Measurements from ENCODE around the gene TRERF1. TPM values are rescaled to one million over a fixed set of nuclear protein-coding genes. Genes with fewer than 3 reads are reported as not detected.

The TRERF1 gene
- total RNA-seq, 1 donor from 2014 or later = 8.7 TPM

DNA sequence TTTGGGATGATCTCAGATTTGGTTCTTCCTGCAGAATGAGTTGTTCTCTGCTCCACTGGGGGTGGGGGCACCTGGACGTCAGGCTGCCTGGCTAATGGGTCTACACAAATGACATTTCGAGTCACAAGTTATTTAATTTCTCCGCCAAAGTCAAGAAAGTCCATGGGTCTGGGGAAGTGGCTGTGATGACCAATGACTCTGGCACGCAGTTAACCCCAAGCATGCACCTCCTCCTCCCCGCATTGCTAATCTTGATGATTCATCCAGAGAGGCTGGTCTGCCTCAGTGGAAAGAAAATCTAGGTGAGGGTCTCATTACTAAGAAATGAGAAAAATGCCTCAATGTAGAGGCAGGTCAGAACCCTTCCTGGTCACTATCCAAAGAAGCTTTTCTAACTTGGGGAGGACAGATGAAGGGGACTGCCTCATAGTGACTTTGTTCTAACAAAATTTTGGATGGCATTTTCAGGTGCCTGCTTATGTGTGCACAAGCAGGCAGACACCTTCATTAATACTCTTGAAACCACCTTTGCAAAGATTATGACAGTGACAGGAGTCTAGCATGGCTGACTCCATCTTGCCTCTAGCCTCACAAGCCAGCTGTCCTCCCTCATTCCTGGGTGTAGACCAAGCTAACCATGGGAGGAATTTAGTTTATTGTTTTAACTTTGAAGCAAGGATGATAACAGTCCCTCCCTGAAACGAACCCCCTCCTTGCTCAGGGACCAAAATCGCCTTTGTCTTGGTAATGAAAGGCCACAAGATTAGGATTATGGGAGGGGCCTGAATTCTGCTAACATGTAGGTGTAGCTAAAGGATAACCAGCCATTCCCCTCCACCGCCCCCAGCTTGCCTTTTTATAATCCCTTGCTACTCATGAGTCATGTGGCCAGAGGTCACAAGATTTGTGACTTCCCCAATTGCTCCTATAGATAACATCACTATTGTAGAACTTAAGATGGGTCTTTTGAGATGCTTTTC is 135.4 kb downstream of the TRERF1 start:
- Mint-ChIP-seq H3K27ac (ENCODE audit: unreplicated experiment) (no peak overlapping the region), H3K27me3 (ENCODE audit: unreplicated experiment) (peaks cover 7% of the 10 kb centered on the region), H3K9me3 (ENCODE audit: unreplicated experiment) (no peaks in the 10 kb centered on the region), H3K36me3 (ENCODE audit: low read depth, unreplicated experiment) (peaks cover 7% of the 10 kb centered on the region), H3K4me3 (ENCODE audit: unreplicated experiment) (no peak overlapping the region), H3K4me1 (ENCODE audit: unreplicated experiment) (peaks cover 25% of the 10 kb centered on the region)
- TF ChIP-seq CTCF (IDR thresholded peaks at IDR 0.05; ENCODE audit: unreplicated experiment) = no peak
- no peak for DNase-seq (ENCODE audit: low spot score)

DNA sequence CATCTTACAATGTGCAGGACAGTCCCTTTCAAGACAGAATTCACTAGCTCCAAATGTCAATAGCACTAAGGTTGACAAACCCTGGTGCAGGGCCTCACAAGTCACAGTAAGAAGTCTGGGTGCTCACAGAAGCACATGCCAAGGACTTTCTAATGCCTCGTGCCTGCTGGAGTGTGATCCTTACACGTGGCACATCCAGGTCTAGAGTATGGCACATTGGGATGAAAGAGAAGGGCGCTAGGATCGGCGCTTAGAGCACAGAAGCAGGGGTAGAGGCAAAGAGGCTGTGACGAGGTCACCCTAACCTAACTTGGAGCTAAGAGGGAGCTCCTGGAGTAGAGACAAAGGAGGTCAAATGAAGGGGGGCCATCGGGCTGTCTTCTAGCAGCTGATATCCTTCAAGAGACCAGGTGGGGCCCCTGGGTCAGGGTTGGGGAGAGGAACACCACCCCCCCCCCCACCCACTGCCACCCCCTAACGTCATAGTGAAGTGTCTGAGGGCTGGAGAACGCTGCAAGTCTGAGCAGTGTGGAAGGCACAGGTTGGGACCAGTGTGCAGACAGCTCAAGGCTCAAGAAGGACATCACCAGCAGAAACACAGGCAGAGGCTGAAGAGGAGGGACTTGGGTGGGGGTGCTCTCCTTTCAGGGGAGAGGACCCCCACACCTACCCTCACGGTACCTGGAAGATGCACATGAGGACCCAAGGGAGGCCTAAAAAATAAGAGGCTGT is 136.3 kb downstream of the TRERF1 start:
- peaks cover 7% of the 10 kb centered on the region for H3K36me3 Mint-ChIP-seq (ENCODE audit: low read depth, unreplicated experiment)
- peaks cover 25% of the 10 kb centered on the region for H3K4me1 Mint-ChIP-seq (ENCODE audit: unreplicated experiment)
- DNase-seq (ENCODE audit: low spot score) = no peak
- H3K27me3 Mint-ChIP-seq (ENCODE audit: unreplicated experiment) = peaks cover 7% of the 10 kb centered on the region
- H3K4me3 Mint-ChIP-seq (ENCODE audit: unreplicated experiment) = no peak overlapping the region
- H3K27ac Mint-ChIP-seq (ENCODE audit: unreplicated experiment) = no peak overlapping the region
- no peaks in the 10 kb centered on the region for H3K9me3 Mint-ChIP-seq (ENCODE audit: unreplicated experiment)
- no peak for TF ChIP-seq CTCF (IDR thresholded peaks at IDR 0.05; ENCODE audit: unreplicated experiment)

DNA sequence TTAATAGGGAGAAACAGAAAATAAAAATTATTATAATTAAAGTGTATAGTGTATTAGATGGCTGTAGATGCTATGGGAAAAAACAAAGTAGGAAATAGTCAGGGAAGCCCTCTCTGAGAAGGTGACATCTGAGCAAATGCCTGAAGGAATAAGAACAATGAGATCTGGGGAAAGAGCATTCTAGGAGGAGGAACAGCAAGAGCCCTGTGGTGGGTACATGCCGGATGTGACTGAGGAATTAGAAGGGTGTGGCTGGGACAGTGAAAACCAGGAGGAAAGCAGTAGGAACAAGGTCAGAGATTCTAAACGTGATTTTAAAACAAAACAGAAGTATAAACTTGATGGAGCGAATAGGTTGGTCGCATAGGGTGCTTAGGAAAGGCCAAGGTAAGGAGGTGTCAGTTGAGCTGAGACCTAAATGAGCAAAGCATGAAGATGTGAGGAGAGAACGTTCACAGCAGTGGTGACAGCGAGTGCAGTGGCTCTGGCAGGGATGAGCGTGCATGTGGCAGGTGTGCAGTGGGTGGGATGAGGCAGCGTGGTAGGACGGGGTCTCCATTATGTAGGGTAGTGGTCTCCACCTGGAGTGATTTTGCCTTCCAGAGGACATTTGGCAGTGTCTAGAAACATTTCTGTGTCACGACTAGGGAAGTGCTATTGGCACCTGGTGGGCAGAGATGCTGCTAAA is 137.0 kb downstream of the TRERF1 start:
- Mint-ChIP-seq H3K4me3 (ENCODE audit: unreplicated experiment) (no peak overlapping the region), H3K9me3 (ENCODE audit: unreplicated experiment) (no peaks in the 10 kb centered on the region), H3K27me3 (ENCODE audit: unreplicated experiment) (peaks cover 7% of the 10 kb centered on the region), H3K27ac (ENCODE audit: unreplicated experiment) (no peak overlapping the region), H3K4me1 (ENCODE audit: unreplicated experiment) (peaks cover 25% of the 10 kb centered on the region), H3K36me3 (ENCODE audit: low read depth, unreplicated experiment) (peaks cover 7% of the 10 kb centered on the region)
- TF ChIP-seq CTCF (IDR thresholded peaks at IDR 0.05; ENCODE audit: unreplicated experiment) = no peak
- no peak for DNase-seq (ENCODE audit: low spot score)

- Mint-ChIP-seq H3K9me3 (ENCODE audit: unreplicated experiment) (no peaks in the 10 kb centered on the region), H3K27ac (ENCODE audit: unreplicated experiment) (no peak overlapping the region), H3K36me3 (ENCODE audit: low read depth, unreplicated experiment) (peaks cover 7% of the 10 kb centered on the region), H3K4me3 (ENCODE audit: unreplicated experiment) (no peak overlapping the region), H3K4me1 (ENCODE audit: unreplicated experiment) (peaks cover 25% of the 10 kb centered on the region), H3K27me3 (ENCODE audit: unreplicated experiment) (peaks cover 7% of the 10 kb centered on the region)
- no peak for TF ChIP-seq CTCF (IDR thresholded peaks at IDR 0.05; ENCODE audit: unreplicated experiment)
- no peak for DNase-seq (ENCODE audit: low spot score)
Observed at GRCh38 chr6:42313941-42314570, 137.7 kb downstream of the TRERF1 start.
